HG02943 (cell line): ENCODE data around the gene PI4KB.
"Not testable (repeated sequence)": the region's sequence is repeated elsewhere in the genome, so short reads cannot be mapped to it uniquely, and the experiment has no call there.

Experiments
- ATAC-seq: cut with Tn5 transposase; IDR thresholded peaks from one replicate; pipeline ENCODE4 v1.9.1; 2021; ENCODE audit warnings: mild to moderate bottlenecking, low read depth, moderate library complexity; ENCODE audit not compliant: unreplicated experiment

The PI4KB gene

GRCh38 chr1:151281969-151282882, 45.0 kb downstream of the PI4KB start, which contains the start of gene ZNF687:
TSS of gene ZNF687 (plus strand) at chr1:151282299. CDS start at chr1:151286292, 3,993 bp downstream.
- ATAC-seq: peak; percentile 78

GRCh38 chr1:151281225-151281968, 45.8 kb downstream of the PI4KB start:
- peak; percentile 37 for ATAC-seq

GRCh38 chr1:151277249-151277648, 50.0 kb downstream of the PI4KB start:
- ATAC-seq: no peak

GRCh38 chr1:151275341-151275740, 51.9 kb downstream of the PI4KB start:
- ATAC-seq: not testable (repeated sequence)

- no peak for ATAC-seq
Observed at GRCh38 chr1:151273924-151274466, 53.2 kb downstream of the PI4KB start.

DNA sequence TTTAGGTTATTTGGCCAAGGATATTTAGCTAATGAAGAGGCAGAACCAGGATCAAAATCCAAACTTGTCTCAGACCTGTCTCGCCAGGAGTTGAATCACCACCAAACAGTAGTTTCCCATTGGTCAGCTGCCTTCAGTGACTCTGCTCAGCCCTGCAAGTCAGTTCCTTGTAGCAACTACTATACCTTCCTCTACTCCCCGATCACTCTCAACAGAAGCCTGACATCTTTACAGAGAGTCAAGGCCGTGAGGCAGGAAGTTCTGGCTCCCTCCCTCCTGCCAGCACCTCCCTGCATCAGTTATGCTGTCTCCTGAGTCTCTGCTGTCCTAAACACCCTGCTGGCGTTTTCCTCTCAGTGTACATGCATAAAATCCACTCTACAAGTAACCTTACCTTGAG, 59.5 kb downstream of the PI4KB start:
- ATAC-seq: no peak

DNA sequence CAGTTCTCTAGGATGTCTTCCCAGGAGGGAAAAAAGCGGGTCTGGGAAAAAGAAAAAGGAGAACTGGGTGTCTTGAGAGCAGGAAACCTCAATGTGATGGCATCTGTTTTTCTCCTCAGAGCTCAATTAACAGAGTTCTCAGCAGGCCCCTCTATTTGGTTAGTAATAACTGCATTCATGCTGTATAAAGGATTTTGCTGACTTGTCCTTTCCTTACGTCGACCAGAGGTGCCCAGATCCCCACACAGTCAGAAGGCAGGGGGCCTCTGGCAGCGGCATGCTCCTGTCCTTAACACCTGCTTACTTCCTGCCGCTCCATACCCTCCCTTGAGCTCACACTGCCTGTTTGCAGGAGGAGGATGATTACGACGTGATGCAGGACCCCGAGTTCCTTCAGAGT, 60.4 kb downstream of the PI4KB start:
- ATAC-seq: no peak

GRCh38 chr1:151266315-151266714, 60.9 kb downstream of the PI4KB start:
- no peak for ATAC-seq

GRCh38 chr1:151265446-151266236, 61.6 kb downstream of the PI4KB start:
- no peak for ATAC-seq

DNA sequence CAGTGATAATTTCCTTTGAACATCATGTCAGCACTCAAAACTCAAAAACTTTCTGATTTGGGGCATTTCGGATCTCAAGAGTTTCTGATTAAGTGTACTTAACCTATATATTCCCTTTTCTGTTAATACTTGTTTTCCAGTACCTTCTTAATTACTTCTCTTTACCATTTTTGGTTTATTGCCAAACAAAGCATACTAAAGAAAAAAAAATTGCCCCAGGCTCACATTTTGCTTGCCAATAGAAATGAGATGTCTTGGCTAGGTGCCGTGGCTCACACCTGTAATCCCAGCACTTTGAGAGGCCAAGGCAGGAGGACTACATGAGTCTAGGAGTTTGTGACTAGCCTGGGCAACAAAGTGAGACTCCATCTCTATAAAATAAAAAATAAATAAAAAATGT, 67.9 kb downstream of the PI4KB start:
- ATAC-seq: no peak

GRCh38 chr1:151255381-151255780, 71.8 kb downstream of the PI4KB start:
- no peak for ATAC-seq

GRCh38 chr1:151254217-151255213, 72.7 kb downstream of the PI4KB start, which contains the start of gene PSMD4:
TSS of gene PSMD4 (plus strand) at chr1:151254734. CDS start at chr1:151254783, 49 bp downstream.
- ATAC-seq: peak; percentile 93

DNA sequence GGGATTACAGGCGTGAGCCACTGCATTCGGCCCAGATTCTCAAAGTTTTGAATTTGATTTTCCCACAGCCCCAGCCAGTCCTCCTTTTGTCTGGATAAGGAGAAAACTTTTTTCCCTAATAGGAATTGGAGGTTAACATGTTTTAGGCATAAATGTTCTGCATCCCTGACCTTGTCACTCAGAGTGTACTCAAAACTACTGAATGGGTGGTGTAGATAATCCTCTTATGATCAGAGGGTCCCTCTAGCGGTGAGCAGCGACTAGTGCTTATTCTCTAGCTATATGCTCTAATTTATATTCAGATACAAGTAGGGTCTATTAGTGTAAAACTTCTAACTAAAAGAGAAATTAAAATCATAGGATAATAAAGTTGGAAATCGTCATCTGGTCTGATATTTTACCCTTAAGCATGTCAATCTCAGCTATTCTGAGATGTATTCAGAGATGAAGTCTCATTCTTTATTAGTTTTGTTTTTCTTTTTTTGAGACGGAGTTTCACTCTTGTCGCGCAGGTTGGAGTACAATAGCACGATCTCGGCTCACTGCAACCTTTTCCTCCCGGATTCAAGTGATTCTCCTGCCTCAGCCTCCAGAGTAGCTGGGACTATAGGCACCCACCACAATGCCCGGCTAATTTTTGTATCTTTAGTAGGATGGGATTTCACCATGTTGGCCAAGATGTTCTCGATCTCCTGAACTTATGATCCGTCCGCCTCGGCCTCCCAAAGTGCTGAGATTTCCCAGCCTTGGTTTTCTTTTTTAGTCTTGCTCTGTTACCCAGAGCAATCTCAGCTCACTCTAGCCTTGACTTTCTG, 75.4 kb downstream of the PI4KB start:
- ATAC-seq: no peak

GRCh38 chr1:151246786-151247185, 80.4 kb downstream of the PI4KB start:
- no peak for ATAC-seq

GRCh38 chr1:151243683-151244216, 83.5 kb downstream of the PI4KB start:
- ATAC-seq: no peak

GRCh38 chr1:151242442-151242841, 84.8 kb downstream of the PI4KB start:
- no peak for ATAC-seq
